Ovary (tissue), 3 donors: ENCODE measurements around the gene CRISPLD2.

Experiments
- CTCF ChIP-seq, 3 donors: fragments of 450-650 bp in 2 of 3; fragments of 200-600 bp in 1 of 3; IDR thresholded peaks; one replicate each; pipeline versions ENCODE4 v1.5.1 to v1.8.0; 2016 to 2022; ENCODE audit warnings: antibody characterized with exemption in 3 of 3, mild to moderate bottlenecking in 1 of 3
- EP300 ChIP-seq: sonication (generic); formaldehyde crosslinking; IDR thresholded peaks from one replicate; pipeline ENCODE4 v1.6.1; 2017; ENCODE audit warnings: antibody characterized with exemption
- POLR2A ChIP-seq: fragments of 450-650 bp; IDR thresholded peaks from one replicate; pipeline ENCODE4 v1.6.1; 2017; ENCODE audit warnings: antibody characterized with exemption, mild to moderate bottlenecking, moderate library complexity
- donor health status: DM: no; HTN: no; CAD: no.

- no peak for TF ChIP-seq POLR2A
- no peak for TF ChIP-seq EP300
- TF ChIP-seq CTCF (IDR thresholded peaks at IDR 0.05), result no peak
These were observed 112.9 kb downstream of the CRISPLD2 start for GRCh38 chr16:84932681-84933080.
